Embryonic facial prominence (tissue), 1 donor: ENCODE data around the gene DDIAS.
"Not testable (repeated sequence)": the region's sequence is repeated elsewhere in the genome, so short reads cannot be mapped to it uniquely, and the experiment has no call there.

ENCODE experiments used
- DNase-seq: peaks from one replicate; pipeline ENCODE4 v3.0.0-alpha.2; 2016; ENCODE audit errors: extremely low spot score

DDIAS gene

GRCh38 chr11:82890936-82891335 is 10.6 kb upstream of the DDIAS start:
- DNase-seq, result no peak

GRCh38 chr11:82892611-82893169 is 8.8 kb upstream of the DDIAS start:
- DNase-seq, result no peak

- no peak for DNase-seq
Measured at GRCh38 chr11:82895437-82896091, 6.0 kb upstream of the DDIAS start.

- no peak for DNase-seq
Measured at GRCh38 chr11:82896183-82896582, 5.4 kb upstream of the DDIAS start.

- no peak for DNase-seq
Measured at GRCh38 chr11:82898241-82898640, 3.3 kb upstream of the DDIAS start.

- DNase-seq, result no peak
Measured at GRCh38 chr11:82899186-82899820, 2.2 kb upstream of the DDIAS start.

GRCh38 chr11:82899957-82900276 is 1.6 kb upstream of the DDIAS start:
- no peak for DNase-seq

- peak; percentile 58 for DNase-seq
Measured at GRCh38 chr11:82900277-82901164, 1.0 kb upstream of the DDIAS start, which contains the start of gene PRCP. Gene PRCP (minus strand): TSS chr11:82900430. CDS start chr11:82900402, 28 bp downstream.

- DNase-seq, result no peak
Measured at GRCh38 chr11:82901922-82902485, 468 bp downstream of the DDIAS start.

- DNase-seq, result no peak
Measured at GRCh38 chr11:82902880-82903279, 1.3 kb downstream of the DDIAS start.

- no peak for DNase-seq
Measured at GRCh38 chr11:82903843-82904586, 2.5 kb downstream of the DDIAS start.

GRCh38 chr11:82906236-82906635 is 4.7 kb downstream of the DDIAS start:
- DNase-seq, result peak; percentile 39

- DNase-seq, result no peak
Measured at GRCh38 chr11:82906931-82907330, 5.4 kb downstream of the DDIAS start.

- no peak for DNase-seq
Measured at GRCh38 chr11:82907371-82907770, 5.8 kb downstream of the DDIAS start.

GRCh38 chr11:82908311-82908710 is 6.8 kb downstream of the DDIAS start:
- DNase-seq, result no peak

GRCh38 chr11:82909015-82909640 is 7.6 kb downstream of the DDIAS start:
- no peak for DNase-seq

GRCh38 chr11:82919786-82920185 is 18.2 kb downstream of the DDIAS start:
- DNase-seq, result not testable (repeated sequence)

GRCh38 chr11:82920227-82920626 is 18.7 kb downstream of the DDIAS start:
- not testable (repeated sequence) for DNase-seq

- not testable (repeated sequence) for DNase-seq
Measured at GRCh38 chr11:82922396-82923173, 21.0 kb downstream of the DDIAS start.
